HG03558 (cell line): Measurements from ENCODE around the gene IL1R2.

Experiments used
- ATAC-seq: cut with Tn5 transposase; IDR thresholded peaks from one replicate; pipeline ENCODE4 v1.9.1; 2021; ENCODE audit warnings: moderate number of reproducible peaks; ENCODE audit not compliant: unreplicated experiment; ENCODE audit errors: extremely low read depth

IL1R2 gene

GRCh38 chr2:102014041-102014345 lies 22.2 kb downstream of the IL1R2 start:
- no peak for ATAC-seq

GRCh38 chr2:102015399-102015798 lies 23.6 kb downstream of the IL1R2 start:
- ATAC-seq = no peak

- ATAC-seq = no peak
Observed at GRCh38 chr2:102016399-102016955, 24.7 kb downstream of the IL1R2 start.

GRCh38 chr2:102018823-102019445 lies 27.2 kb downstream of the IL1R2 start:
- no peak for ATAC-seq

- ATAC-seq = no peak
Observed at GRCh38 chr2:102020596-102021170, 28.9 kb downstream of the IL1R2 start.

GRCh38 chr2:102021779-102022178 lies 30.0 kb downstream of the IL1R2 start:
- no peak for ATAC-seq

- no peak for ATAC-seq
Observed at GRCh38 chr2:102022884-102023539, 31.3 kb downstream of the IL1R2 start.

- no peak for ATAC-seq
Observed at GRCh38 chr2:102024410-102024809, 32.6 kb downstream of the IL1R2 start.

- ATAC-seq = peak; percentile 59
Observed at GRCh38 chr2:102025016-102025501, 33.3 kb downstream of the IL1R2 start.

GRCh38 chr2:102025583-102026267 lies 34.0 kb downstream of the IL1R2 start:
- ATAC-seq = peak; percentile 35

GRCh38 chr2:102027036-102027980 lies 35.5 kb downstream of the IL1R2 start:
- ATAC-seq = no peak

GRCh38 chr2:102028470-102028869 lies 36.7 kb downstream of the IL1R2 start:
- ATAC-seq = no peak

- no peak for ATAC-seq
Observed at GRCh38 chr2:102029405-102029804, 37.6 kb downstream of the IL1R2 start.

GRCh38 chr2:102029952-102030351 lies 38.2 kb downstream of the IL1R2 start:
- no peak for ATAC-seq

GRCh38 chr2:102030502-102030854 lies 38.7 kb downstream of the IL1R2 start:
- no peak for ATAC-seq

- ATAC-seq = no peak
Observed at GRCh38 chr2:102030855-102031527, 39.2 kb downstream of the IL1R2 start.

- ATAC-seq = no peak
Observed at GRCh38 chr2:102032368-102033030, 40.7 kb downstream of the IL1R2 start.

GRCh38 chr2:102033031-102033749 lies 41.4 kb downstream of the IL1R2 start:
- peak; percentile 58 for ATAC-seq
